ENCODE data around the gene ZNF622.
"Not testable (repeated sequence)": the region's sequence is repeated elsewhere in the genome, so short reads cannot be mapped to it uniquely, and the experiment has no call there.

The ZNF622 gene

DNA sequence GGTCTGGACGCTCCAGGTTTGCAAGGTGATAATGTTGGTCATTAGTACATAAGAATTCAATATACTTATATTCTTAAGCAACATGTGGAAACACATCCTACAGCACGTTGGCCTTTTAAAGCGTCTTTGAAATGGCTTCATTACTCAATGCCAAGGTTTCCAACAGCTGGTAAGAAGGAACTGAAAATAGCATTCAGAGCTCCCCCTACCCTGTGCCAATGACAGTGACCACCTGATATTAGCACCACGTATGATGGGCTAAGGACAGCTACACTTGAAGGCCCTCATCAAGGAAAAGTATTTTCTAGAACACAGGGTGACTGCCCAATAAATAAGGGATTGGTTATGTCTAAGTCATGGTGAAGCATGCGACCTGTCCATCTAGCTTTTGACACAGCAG, 9.9 kb downstream of the ZNF622 start:
- DNase-seq (ENCODE audit: low read depth), result no peak
- TF ChIP-seq, protein P1, sequence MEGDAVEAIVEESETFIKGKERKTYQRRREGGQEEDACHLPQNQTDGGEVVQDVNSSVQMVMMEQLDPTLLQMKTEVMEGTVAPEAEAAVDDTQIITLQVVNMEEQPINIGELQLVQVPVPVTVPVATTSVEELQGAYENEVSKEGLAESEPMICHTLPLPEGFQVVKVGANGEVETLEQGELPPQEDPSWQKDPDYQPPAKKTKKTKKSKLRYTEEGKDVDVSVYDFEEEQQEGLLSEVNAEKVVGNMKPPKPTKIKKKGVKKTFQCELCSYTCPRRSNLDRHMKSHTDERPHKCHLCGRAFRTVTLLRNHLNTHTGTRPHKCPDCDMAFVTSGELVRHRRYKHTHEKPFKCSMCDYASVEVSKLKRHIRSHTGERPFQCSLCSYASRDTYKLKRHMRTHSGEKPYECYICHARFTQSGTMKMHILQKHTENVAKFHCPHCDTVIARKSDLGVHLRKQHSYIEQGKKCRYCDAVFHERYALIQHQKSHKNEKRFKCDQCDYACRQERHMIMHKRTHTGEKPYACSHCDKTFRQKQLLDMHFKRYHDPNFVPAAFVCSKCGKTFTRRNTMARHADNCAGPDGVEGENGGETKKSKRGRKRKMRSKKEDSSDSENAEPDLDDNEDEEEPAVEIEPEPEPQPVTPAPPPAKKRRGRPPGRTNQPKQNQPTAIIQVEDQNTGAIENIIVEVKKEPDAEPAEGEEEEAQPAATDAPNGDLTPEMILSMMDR (conservative IDR thresholded peaks at IDR 0.05; ENCODE audit: low read depth, low read length), result no peak
- H3K4me3 ChIP-seq (ENCODE audit: low read length), result no peak overlapping the region

DNA sequence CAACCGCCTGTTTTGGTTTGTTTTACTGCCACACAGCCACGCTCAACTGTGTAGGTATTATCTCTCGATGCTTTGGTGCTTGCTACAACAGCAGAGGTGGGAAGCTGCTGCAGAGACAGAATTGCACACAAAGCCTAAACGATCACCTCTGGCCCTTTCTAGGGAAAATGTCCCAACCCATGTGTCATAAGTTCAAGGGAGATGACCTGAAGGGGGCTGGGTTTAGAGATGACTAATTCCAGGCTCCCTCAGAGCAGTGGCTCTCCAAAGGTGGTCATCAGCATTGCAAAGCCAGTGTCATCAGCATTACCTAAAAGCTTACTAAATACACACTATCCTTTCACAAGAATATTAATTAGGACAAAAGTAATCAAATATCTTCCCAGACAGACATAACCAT, 10.9 kb downstream of the ZNF622 start:
- TF ChIP-seq, protein P1 (conservative IDR thresholded peaks at IDR 0.05; ENCODE audit: low read depth, low read length), result no peak
- DNase-seq (ENCODE audit: low read depth), result no peak

DNA sequence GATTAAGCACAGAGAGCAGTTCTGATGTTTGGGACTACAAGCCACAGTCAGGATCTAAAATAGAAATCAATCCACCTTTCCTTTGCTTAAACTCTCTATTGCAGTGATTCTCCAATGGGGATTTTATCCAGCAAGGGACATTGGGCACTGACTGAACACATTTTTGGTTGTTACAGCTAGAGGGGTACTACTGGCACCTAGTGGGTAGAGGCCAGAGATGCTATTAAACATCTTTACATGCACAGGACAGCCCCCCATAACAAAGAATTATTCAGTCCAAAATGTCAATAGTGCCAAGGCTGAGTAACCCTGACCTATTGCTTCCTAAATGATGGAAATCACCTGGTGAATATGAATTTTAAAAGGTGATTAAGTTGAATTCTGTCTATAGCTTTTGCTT, 12.0 kb downstream of the ZNF622 start:
- TF ChIP-seq, protein P1 (conservative IDR thresholded peaks at IDR 0.05; ENCODE audit: low read depth, low read length), result peak; percentile 20
- DNase-seq (ENCODE audit: low read depth), result no peak

More for the DNA sequence above, 10.9 kb downstream of the ZNF622 start:
- no peak overlapping the region for H3K4me3 ChIP-seq (ENCODE audit: low read length)

DNA sequence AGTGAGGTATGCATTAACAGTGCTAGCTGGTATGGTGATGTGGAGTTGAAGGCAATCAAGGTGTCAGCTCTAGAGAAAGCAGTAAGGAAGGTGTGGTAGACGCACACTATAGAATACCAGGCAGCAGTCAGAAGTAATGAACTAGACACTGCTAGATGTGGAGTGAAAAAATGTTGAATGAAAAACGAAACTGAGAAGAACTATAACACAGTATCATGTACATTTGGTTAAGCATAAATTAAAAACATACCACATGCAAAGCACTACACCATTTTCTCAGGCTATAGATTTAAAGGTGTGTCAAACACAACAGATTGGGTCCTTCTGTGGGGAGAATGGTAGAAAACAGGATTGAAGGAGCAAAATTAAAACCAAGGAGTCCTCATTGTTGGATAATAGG, 15.4 kb downstream of the ZNF622 start:
- TF ChIP-seq, protein P1 (conservative IDR thresholded peaks at IDR 0.05; ENCODE audit: low read depth, low read length), result no peak
- no peak overlapping the region for H3K4me3 ChIP-seq (ENCODE audit: low read length)
- DNase-seq (ENCODE audit: low read depth), result no peak

More for the DNA sequence above, 12.0 kb downstream of the ZNF622 start:
- H3K4me3 ChIP-seq (ENCODE audit: low read length), result no peak overlapping the region

DNA sequence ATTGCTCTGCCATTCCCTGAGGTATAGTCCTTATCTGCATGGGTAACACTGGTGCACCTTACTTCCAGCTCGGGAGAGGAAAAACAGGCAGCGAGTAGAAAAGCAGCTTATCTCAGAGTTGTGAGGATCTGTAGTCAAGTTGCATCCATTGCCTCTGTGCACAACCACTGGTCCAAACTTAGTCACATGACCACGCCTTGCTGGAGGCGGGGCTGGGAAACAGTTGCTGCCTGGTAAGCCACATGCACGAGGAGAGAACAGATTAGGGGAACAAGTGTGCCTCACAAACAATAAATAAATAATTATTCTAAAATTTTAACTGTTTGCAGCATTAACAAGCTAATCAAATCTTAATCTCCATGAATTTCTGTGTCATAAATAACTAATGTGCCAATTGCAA, 18.6 kb downstream of the ZNF622 start:
- no peak for DNase-seq (ENCODE audit: low read depth)
- TF ChIP-seq, protein P1 (conservative IDR thresholded peaks at IDR 0.05; ENCODE audit: low read depth, low read length), result no peak

DNA sequence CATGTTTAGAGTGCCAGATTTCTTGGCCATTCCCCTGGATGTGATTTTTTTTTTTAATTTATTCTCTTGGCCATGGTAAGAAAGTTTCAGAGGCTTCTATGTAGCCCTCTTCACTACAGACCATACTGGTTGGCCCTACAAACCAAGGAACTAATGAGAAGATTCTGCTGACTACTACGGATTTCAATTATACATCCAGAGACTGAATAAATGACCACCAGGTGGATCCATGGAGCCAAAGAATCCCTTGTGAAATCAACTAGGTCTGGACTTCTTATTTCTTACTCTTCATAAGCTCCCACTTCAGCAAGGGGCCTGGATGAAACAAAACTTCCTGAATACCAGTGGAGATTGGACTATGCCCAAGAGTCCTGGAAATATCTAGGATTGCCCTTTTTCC, 27.6 kb downstream of the ZNF622 start:
- TF ChIP-seq, protein P1 (conservative IDR thresholded peaks at IDR 0.05; ENCODE audit: low read depth, low read length), result peak; percentile 19
- no peak overlapping the region for H3K4me3 ChIP-seq (ENCODE audit: low read length)
- no peak for DNase-seq (ENCODE audit: low read depth)

More for the DNA sequence above, 18.6 kb downstream of the ZNF622 start:
- H3K4me3 ChIP-seq (ENCODE audit: low read length), result no peak overlapping the region

DNA sequence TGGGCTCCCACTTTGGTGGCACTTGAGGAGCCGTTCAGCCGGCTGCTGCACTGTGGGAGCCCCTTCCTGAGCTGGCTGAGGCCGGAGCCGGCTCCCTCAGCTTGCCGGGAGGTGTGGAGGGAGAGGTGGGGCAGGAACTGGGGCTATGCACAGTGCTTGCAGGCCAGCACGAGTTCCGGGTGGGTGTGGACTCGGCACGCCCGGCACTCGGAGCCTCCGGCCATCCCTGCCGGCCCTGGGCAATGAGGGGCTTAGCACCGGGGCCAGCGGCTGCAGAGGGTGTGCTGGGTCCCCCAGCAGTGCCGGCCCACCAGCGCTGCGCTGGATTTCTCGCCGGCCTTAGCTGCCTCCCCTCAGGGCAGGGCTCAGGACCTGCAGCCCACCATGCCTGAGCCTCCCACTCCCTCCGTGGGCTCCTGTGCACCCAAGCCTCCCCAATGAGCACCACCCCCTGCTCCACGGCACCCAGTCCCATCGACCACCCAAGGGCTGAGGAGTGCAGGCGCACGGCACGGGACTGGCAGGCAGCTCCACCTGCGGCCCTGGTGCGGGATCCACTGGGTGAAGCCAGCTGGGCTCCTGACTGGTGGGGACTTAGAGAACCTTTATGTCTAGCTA, 29.4 kb downstream of the ZNF622 start:
- DNase-seq (ENCODE audit: low read depth); H3K4me3 ChIP-seq (ENCODE audit: low read length): not testable (repeated sequence)

All from retinal pigment epithelial cell (primary cell).